Measurements from ENCODE around the gene FHIT.

FHIT gene

GRCh38 chr3:60325610-60326170 lies 925.6 kb downstream of the FHIT start:
- H3K4me3 ChIP-seq (ENCODE audit: low read depth, low read length): no peak overlapping the region
- TF ChIP-seq CTCF (conservative IDR thresholded peaks at IDR 0.05; ENCODE audit: low read depth, low read length): no peak
- no peak for DNase-seq (ENCODE audit: low read depth)

- TF ChIP-seq CTCF (conservative IDR thresholded peaks at IDR 0.05; ENCODE audit: low read depth, low read length): no peak
- no peak for DNase-seq (ENCODE audit: low read depth)
Observed at GRCh38 chr3:60323651-60324050, 927.6 kb downstream of the FHIT start.

GRCh38 chr3:60323180-60323579 lies 928.1 kb downstream of the FHIT start:
- DNase-seq (ENCODE audit: low read depth): no peak
- no peak overlapping the region for H3K4me3 ChIP-seq (ENCODE audit: low read depth, low read length)
- peak; percentile 7 for TF ChIP-seq CTCF (conservative IDR thresholded peaks at IDR 0.05; ENCODE audit: low read depth, low read length)

More at GRCh38 chr3:60323651-60324050, 927.6 kb downstream of the FHIT start:
- H3K4me3 ChIP-seq (ENCODE audit: low read depth, low read length): no peak overlapping the region

- TF ChIP-seq CTCF (conservative IDR thresholded peaks at IDR 0.05; ENCODE audit: low read depth, low read length): no peak
- H3K4me3 ChIP-seq (ENCODE audit: low read depth, low read length): no peak overlapping the region
- DNase-seq (ENCODE audit: low read depth): no peak
Observed at GRCh38 chr3:60322298-60322856, 928.9 kb downstream of the FHIT start.

GRCh38 chr3:60319179-60319858 lies 931.9 kb downstream of the FHIT start:
- no peak for TF ChIP-seq CTCF (conservative IDR thresholded peaks at IDR 0.05; ENCODE audit: low read depth, low read length)
- no peak overlapping the region for H3K4me3 ChIP-seq (ENCODE audit: low read depth, low read length)
- DNase-seq (ENCODE audit: low read depth): no peak

GRCh38 chr3:60316121-60316797 lies 935.0 kb downstream of the FHIT start:
- DNase-seq (ENCODE audit: low read depth): peak; percentile 61

More at GRCh38 chr3:60316121-60316797, 935.0 kb downstream of the FHIT start:
- no peak for TF ChIP-seq CTCF (conservative IDR thresholded peaks at IDR 0.05; ENCODE audit: low read depth, low read length)
- no peak overlapping the region for H3K4me3 ChIP-seq (ENCODE audit: low read depth, low read length)
